ENCODE measurements around the gene PIGL. TPM values are rescaled to one million over a fixed set of nuclear protein-coding genes. Genes with fewer than 3 reads are reported as not detected.

PIGL gene
- total RNA-seq, 2 experiments from 2014 or later: 29.9 to 31.3 TPM

GRCh38 chr17:16250635-16251034 lies 33.6 kb downstream of the PIGL start:
- Mint-ChIP-seq H3K36me3 (peaks cover 54% of the 10 kb centered on the region), H3K4me3 (no peak overlapping the region), H3K27me3 (no peaks in the 10 kb centered on the region), H3K4me1 (peaks cover 20% of the 10 kb centered on the region), H3K27ac (peak overlapping the region; percentile 87), H3K9me3 (no peaks in the 10 kb centered on the region)
- no peak for DNase-seq

- H3K4me3 Mint-ChIP-seq: no peak overlapping the region
- no peak for DNase-seq
- no peaks in the 10 kb centered on the region for H3K9me3 Mint-ChIP-seq
- H3K4me1 Mint-ChIP-seq: peaks cover 20% of the 10 kb centered on the region
- peaks cover 55% of the 10 kb centered on the region for H3K36me3 Mint-ChIP-seq
- peak overlapping the region; percentile 87 for H3K27ac Mint-ChIP-seq
- H3K27me3 Mint-ChIP-seq: no peaks in the 10 kb centered on the region
Measured at GRCh38 chr17:16251043-16251442, 34.0 kb downstream of the PIGL start.

DNA sequence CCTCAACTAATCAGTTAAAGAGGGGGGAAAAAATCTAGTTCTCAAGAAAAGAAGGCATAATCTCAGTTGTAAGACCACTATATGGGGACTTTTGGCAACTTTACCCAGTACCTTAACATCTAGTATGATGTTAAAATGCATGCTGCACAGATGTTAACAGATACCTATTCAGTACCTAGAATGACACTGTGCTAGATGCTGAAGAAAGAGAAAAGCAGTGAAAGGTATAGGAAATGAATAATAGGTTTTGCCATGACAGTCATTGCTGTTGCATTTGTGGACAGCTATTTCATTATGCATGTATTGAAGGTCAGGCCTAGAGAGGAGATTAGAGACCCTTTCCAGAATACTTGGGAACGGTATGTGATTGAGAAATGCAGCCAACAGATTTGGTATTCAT lies 34.5 kb downstream of the PIGL start:
- Mint-ChIP-seq H3K27me3 (no peaks in the 10 kb centered on the region), H3K9me3 (no peaks in the 10 kb centered on the region), H3K4me1 (peaks cover 20% of the 10 kb centered on the region), H3K36me3 (peaks cover 55% of the 10 kb centered on the region), H3K27ac (peak overlapping the region; percentile 87), H3K4me3 (no peak overlapping the region)
- no peak for DNase-seq

- Mint-ChIP-seq H3K9me3 (no peaks in the 10 kb centered on the region), H3K4me1 (peaks cover 17% of the 10 kb centered on the region), H3K27me3 (no peaks in the 10 kb centered on the region), H3K36me3 (peaks cover 45% of the 10 kb centered on the region), H3K4me3 (no peak overlapping the region), H3K27ac (no peak overlapping the region)
- no peak for DNase-seq
Measured at GRCh38 chr17:16254773-16255400, 37.9 kb downstream of the PIGL start.

DNA sequence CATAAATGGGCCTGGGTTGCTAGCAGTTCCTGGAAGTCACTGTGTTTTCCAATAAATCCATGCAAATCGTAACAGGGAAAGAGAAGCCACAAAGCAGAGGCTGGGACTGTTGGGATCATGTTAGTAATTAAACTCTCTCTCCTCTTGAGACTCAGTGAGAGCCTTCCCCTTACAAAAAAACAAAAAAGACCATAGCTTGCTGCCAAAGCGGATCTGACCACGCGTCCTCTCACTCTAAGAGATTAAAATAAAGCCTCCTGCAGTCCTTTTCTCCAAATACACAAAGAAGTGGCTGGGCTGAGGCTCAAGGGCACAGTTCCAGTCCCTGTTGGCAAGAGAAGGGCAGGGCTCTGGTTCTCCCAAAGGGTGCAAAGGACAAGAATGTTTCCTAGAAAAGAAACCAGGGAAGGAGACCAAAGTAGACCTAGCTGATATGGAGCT lies 38.5 kb downstream of the PIGL start:
- H3K27ac Mint-ChIP-seq: no peak overlapping the region
- peaks cover 46% of the 10 kb centered on the region for H3K36me3 Mint-ChIP-seq
- H3K9me3 Mint-ChIP-seq: no peaks in the 10 kb centered on the region
- H3K4me3 Mint-ChIP-seq: no peak overlapping the region
- no peaks in the 10 kb centered on the region for H3K27me3 Mint-ChIP-seq
- DNase-seq: no peak
- peaks cover 14% of the 10 kb centered on the region for H3K4me1 Mint-ChIP-seq

DNA sequence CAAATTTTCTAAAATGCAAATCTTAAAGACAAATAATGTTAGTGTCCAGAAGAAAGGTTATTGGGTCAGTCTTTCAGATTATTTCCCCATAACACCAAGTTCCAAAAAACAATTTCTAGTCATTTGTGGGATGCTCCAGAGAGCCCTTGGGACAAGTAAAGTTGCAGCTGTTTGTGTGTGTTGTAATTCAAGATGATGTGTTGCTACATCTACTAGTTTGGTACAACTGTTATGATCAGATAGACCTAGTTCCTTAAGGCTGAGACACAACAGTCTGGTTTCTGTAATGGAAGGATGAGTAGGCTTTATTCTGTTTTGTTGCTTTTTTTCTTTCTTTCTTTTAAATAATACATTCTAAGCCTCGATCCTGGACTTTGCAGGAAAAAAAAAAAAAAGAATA lies 41.9 kb downstream of the PIGL start:
- no peaks in the 10 kb centered on the region for H3K9me3 Mint-ChIP-seq
- DNase-seq: no peak
- H3K27ac Mint-ChIP-seq: no peak overlapping the region
- H3K27me3 Mint-ChIP-seq: no peaks in the 10 kb centered on the region
- no peak overlapping the region for H3K4me3 Mint-ChIP-seq
- peaks cover 37% of the 10 kb centered on the region for H3K36me3 Mint-ChIP-seq
- H3K4me1 Mint-ChIP-seq: peaks cover 3% of the 10 kb centered on the region

DNA sequence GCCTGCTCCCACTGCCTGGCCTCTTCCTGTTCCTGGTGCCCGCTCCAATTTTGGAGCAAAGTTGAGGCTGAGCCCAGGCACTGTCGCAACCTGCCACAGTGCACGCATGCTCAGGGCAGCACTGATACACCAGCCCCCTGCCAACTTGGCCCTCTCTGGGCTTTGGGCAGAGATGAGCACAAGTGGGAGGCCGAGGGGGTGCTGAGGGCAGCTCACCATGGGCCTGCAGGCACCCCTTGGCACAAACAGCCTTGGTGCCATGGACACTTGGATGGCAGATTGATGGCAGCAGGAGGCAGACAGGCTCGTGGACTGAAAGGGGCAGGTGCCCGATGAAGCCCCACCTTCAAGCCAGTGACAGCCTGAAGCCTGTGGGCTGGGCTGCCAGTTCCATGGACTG lies 42.9 kb downstream of the PIGL start:
- H3K27ac Mint-ChIP-seq: no peak overlapping the region
- H3K4me3 Mint-ChIP-seq: no peak overlapping the region
- H3K9me3 Mint-ChIP-seq: no peaks in the 10 kb centered on the region
- H3K36me3 Mint-ChIP-seq: peaks cover 33% of the 10 kb centered on the region
- DNase-seq: no peak
- H3K27me3 Mint-ChIP-seq: no peaks in the 10 kb centered on the region
- peaks cover 5% of the 10 kb centered on the region for H3K4me1 Mint-ChIP-seq

- Mint-ChIP-seq H3K4me1 (peaks cover 6% of the 10 kb centered on the region), H3K27ac (no peak overlapping the region), H3K36me3 (peaks cover 35% of the 10 kb centered on the region), H3K4me3 (no peak overlapping the region), H3K9me3 (peaks cover 1% of the 10 kb centered on the region), H3K27me3 (no peaks in the 10 kb centered on the region)
- DNase-seq: no peak
Measured at GRCh38 chr17:16261049-16261448, 44.0 kb downstream of the PIGL start.

- no peaks in the 10 kb centered on the region for H3K27me3 Mint-ChIP-seq
- no peak for DNase-seq
- no peak overlapping the region for H3K27ac Mint-ChIP-seq
- H3K36me3 Mint-ChIP-seq: peaks cover 37% of the 10 kb centered on the region
- H3K9me3 Mint-ChIP-seq: peaks cover 2% of the 10 kb centered on the region
- no peak overlapping the region for H3K4me3 Mint-ChIP-seq
- H3K4me1 Mint-ChIP-seq: peaks cover 8% of the 10 kb centered on the region
Measured at GRCh38 chr17:16262201-16262600, 45.2 kb downstream of the PIGL start.

DNA sequence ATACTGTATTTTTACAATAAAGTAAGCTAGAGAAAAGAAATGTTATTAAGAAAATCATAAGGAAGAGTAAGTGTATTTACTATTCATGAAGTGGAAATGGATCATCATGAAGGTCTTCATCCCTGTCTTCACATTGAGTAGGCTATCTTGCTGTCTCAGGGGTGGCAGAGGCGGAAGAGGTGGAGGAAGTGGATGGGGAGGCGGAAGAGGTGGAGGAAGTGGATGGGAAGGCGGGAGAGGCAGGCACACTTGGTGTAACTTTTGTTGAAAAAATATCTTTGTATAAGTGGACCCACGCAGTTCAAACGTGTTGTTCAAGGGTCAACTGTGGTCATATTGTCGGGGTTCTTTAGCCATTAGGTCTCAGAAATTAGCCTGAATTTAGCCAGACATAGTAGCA lies 50.2 kb downstream of the PIGL start:
- H3K4me3 Mint-ChIP-seq: no peak overlapping the region
- DNase-seq: no peak
- peaks cover 30% of the 10 kb centered on the region for H3K4me1 Mint-ChIP-seq
- no peak overlapping the region for H3K27ac Mint-ChIP-seq
- H3K9me3 Mint-ChIP-seq: peaks cover 2% of the 10 kb centered on the region
- no peaks in the 10 kb centered on the region for H3K27me3 Mint-ChIP-seq
- H3K36me3 Mint-ChIP-seq: peaks cover 20% of the 10 kb centered on the region

GRCh38 chr17:16269658-16270057 lies 52.6 kb downstream of the PIGL start:
- peaks cover 39% of the 10 kb centered on the region for H3K4me1 Mint-ChIP-seq
- DNase-seq: no peak
- peaks cover 3% of the 10 kb centered on the region for H3K9me3 Mint-ChIP-seq
- H3K36me3 Mint-ChIP-seq: peaks cover 36% of the 10 kb centered on the region
- no peak overlapping the region for H3K27ac Mint-ChIP-seq
- no peak overlapping the region for H3K4me3 Mint-ChIP-seq
- no peaks in the 10 kb centered on the region for H3K27me3 Mint-ChIP-seq

DNA sequence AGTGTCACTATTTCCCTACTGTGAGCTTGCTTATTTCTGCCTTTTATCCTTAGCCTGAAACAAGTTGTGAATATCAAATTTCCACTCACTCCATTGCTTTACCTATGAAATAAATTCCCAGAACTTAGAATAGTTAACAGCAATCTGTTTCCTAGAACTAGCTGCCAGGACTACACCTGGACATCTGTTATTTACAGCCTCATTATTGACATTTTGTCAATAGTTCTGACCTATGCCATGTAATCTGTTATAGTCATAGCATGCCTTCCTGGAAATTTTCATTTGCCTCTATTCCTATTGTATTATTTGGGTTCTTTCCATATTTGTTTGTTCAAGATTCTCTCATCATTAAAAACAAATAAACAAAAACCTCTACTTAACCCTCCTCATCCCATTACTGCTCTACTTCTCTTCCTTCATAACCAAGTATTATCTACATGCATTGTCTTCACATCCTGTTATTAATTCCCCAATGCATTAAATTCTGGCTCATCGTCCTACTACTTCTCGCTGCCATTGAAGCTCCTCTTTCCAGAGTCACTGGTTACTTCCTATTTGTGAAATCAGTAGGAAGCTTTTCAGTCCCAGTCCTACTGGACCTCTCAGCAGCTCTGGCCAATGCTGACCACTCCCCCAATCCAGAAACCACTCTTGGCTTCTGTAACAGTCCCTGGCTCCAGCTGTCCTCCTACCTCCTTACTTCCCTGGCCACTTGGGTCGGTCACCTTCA lies 55.3 kb downstream of the PIGL start:
- Mint-ChIP-seq H3K9me3 (peaks cover 7% of the 10 kb centered on the region), H3K36me3 (peaks cover 42% of the 10 kb centered on the region), H3K27me3 (no peaks in the 10 kb centered on the region), H3K27ac (no peak overlapping the region), H3K4me1 (peaks cover 30% of the 10 kb centered on the region), H3K4me3 (no peak overlapping the region)
- no peak for DNase-seq

DNA sequence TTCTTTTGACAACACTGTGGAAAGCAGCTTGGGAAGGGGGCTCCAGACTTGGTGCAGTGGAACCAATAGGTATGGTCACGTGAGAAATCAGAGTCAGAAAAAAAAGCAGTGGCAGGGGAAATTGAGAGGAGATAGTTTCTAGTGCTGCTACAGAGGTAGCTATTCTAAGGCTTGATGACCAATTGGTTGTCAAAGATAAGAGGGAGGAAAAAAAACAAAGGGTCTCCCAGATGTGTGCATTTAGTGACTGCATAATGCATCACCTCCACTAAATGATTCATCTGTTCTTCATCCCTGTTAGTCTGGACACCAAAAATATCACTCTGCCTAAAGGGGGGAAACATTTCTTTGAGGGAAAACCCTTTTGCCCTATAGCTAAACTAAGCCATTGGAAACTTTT lies 56.5 kb downstream of the PIGL start:
- no peak for DNase-seq
- peaks cover 21% of the 10 kb centered on the region for H3K4me1 Mint-ChIP-seq
- H3K9me3 Mint-ChIP-seq: peaks cover 8% of the 10 kb centered on the region
- peaks cover 49% of the 10 kb centered on the region for H3K36me3 Mint-ChIP-seq
- no peak overlapping the region for H3K4me3 Mint-ChIP-seq
- no peaks in the 10 kb centered on the region for H3K27me3 Mint-ChIP-seq
- H3K27ac Mint-ChIP-seq: peak overlapping the region; percentile 44

DNA sequence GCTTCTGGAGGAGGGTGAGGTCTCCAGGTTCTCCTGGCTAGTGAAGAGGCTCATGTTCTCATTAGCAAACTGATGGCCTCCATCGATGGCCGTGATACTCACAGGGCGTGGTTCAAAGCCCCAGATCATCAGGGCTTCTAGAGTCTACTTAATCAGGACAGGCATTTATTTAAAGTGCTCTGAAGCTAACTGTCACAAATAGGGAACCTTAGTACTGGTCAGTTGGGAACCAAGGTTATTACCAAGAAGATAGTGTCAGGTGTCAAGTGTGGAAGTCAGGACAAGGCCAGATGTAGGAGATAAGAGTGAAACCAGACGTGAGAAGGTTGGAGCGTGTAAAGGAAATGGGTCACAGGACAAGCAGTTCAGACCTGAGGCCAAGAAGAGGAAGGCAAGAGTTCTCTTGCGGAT lies 56.9 kb downstream of the PIGL start:
- H3K27me3 Mint-ChIP-seq: no peaks in the 10 kb centered on the region
- H3K9me3 Mint-ChIP-seq: peaks cover 9% of the 10 kb centered on the region
- H3K4me1 Mint-ChIP-seq: peaks cover 20% of the 10 kb centered on the region
- no peak overlapping the region for H3K27ac Mint-ChIP-seq
- DNase-seq: no peak
- no peak overlapping the region for H3K4me3 Mint-ChIP-seq
- H3K36me3 Mint-ChIP-seq: peaks cover 53% of the 10 kb centered on the region

DNA sequence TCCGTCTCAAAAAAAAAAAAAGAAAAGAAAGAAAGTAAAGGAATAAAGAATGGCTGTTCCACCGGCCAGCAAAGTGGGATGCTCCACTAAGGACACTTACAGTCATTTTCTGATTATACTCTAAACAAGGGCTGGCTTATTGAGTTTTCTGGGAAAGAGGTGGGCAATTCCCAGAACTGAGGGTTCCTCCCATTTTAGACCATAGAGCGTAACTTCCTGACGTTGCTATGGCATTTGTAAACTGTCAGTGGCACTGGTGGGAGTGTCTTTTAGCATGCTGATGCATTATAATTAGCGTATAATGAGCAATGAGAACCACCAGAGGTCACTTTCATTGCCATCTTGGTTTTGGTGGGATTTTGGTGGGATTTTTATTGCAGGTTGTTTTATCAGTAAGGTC lies 58.0 kb downstream of the PIGL start:
- no peaks in the 10 kb centered on the region for H3K27me3 Mint-ChIP-seq
- H3K4me3 Mint-ChIP-seq: no peak overlapping the region
- no peak overlapping the region for H3K27ac Mint-ChIP-seq
- peaks cover 9% of the 10 kb centered on the region for H3K9me3 Mint-ChIP-seq
- H3K4me1 Mint-ChIP-seq: peaks cover 12% of the 10 kb centered on the region
- no peak for DNase-seq
- H3K36me3 Mint-ChIP-seq: peaks cover 57% of the 10 kb centered on the region

DNA sequence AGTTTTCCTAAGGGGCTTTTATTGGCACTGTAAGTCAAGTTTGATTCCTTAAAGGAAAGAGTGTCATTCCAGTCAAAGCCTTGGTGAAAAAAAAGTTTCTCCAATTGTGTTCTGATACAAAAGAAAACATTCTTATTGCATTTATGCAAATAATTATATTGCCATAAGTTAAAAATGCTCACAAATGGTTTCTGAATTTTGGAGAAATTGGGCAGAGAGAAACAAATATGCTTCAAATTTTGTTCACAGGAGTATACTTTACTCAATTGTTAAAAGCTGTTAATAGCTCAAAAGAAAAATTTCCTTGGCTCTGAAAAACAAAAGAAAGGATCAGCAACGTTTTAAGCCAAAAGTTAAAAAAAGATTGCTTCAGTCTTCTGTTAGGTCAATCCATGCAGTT lies 60.2 kb downstream of the PIGL start:
- Mint-ChIP-seq H3K4me3 (no peak overlapping the region), H3K4me1 (peaks cover 9% of the 10 kb centered on the region), H3K27ac (no peak overlapping the region), H3K9me3 (peaks cover 9% of the 10 kb centered on the region), H3K27me3 (no peaks in the 10 kb centered on the region), H3K36me3 (peaks cover 58% of the 10 kb centered on the region)
- DNase-seq: no peak
